H1 (cell line): ENCODE data around the gene MAVS. TPM values are rescaled to one million over a fixed set of nuclear protein-coding genes. Genes with fewer than 3 reads are reported as not detected.
A peak's percentile ranks its signal among the peaks of the same experiment; 100 is the strongest.

ENCODE experiments used
- CTCF ChIA-PET: fragments of 300-600 bp; sonication (Branson Sonifier 250); formaldehyde crosslinking; loops from one replicate; lab custom pipeline; 2021; ENCODE audit not compliant: partially characterized antibody; lab: Charles Lee
- POLR2A ChIA-PET: fragments of 300-600 bp; sonication (Branson Sonifier 250); formaldehyde crosslinking; loops from one replicate; lab custom pipeline; 2021; ENCODE audit warnings: inconsistent platforms; ENCODE audit not compliant: partially characterized antibody; lab: Charles Lee
- DNase-seq, 2 experiments: peaks; one replicate each; pipeline versions ENCODE4 v3.0.0 to v3.0.0-alpha.2; 2010 to 2022; ENCODE audit warnings: low spot score in 2 of 2, low read depth in 1 of 2, mixed read lengths in 1 of 2
- FAIRE-seq: peaks from 2 replicates; lab custom pipeline; 2011; peaks lifted over from hg19 to GRCh38; lab: Jason Lieb, UNC
- H2AFZ ChIP-seq: 2 replicates; pipeline ENCODE4 v1.8.1; 2012; ENCODE audit warnings: low read length, inconsistent platforms
- H2AK5ac ChIP-seq: 2 replicates; pipeline ENCODE4 v1.6.1; 2013; ENCODE audit warnings: low read depth, low read length
- H2BK120ac ChIP-seq: replicated peaks from 2 replicates; pipeline ENCODE3; 2013; ENCODE audit warnings: low read depth, low read length, inconsistent platforms
- H2BK12ac ChIP-seq: 2 replicates; pipeline ENCODE4 v1.6.1; 2013; ENCODE audit warnings: low read depth, low read length
- H2BK15ac ChIP-seq: 2 replicates; pipeline ENCODE4 v1.6.1; 2013; ENCODE audit warnings: low read length
- H2BK20ac ChIP-seq: 2 replicates; pipeline ENCODE4 v1.6.1; 2013; ENCODE audit warnings: low read length
- H2BK5ac ChIP-seq: 2 replicates; pipeline ENCODE4 v1.6.1; 2013; ENCODE audit warnings: low read depth, low read length
- H3K14ac ChIP-seq: 2 replicates; pipeline ENCODE4 v1.6.1; 2013; ENCODE audit warnings: inconsistent platforms; ENCODE audit not compliant: insufficient read length
- H3K18ac ChIP-seq: 2 replicates; pipeline ENCODE4 v1.6.1; 2013; ENCODE audit warnings: low read length; ENCODE audit errors: extremely low read depth
- H3K23ac ChIP-seq: 2 replicates; pipeline ENCODE4 v1.6.1; 2013; ENCODE audit warnings: inconsistent platforms; ENCODE audit not compliant: insufficient read length
- H3K23me2 ChIP-seq: 2 replicates; pipeline ENCODE4 v1.6.1; 2013; ENCODE audit warnings: low read depth, low read length
- H3K27ac ChIP-seq: 2 replicates; pipeline ENCODE4 v1.6.1; 2011; ENCODE audit warnings: low read depth, low read length, inconsistent platforms
- H3K27me3 ChIP-seq, 4 experiments: replicated peaks in 1 of 4; 1 replicate in 1 of 4; 2 replicates in 3 of 4; pipeline versions ENCODE4 v1.6.1 to v1.8.1; 2011 to 2013; ENCODE audit warnings: low read length in 3 of 4, mild to moderate bottlenecking in 3 of 4, inconsistent platforms in 2 of 4, mixed read lengths in 2 of 4, moderate library complexity in 1 of 4; ENCODE audit not compliant: control insufficient read depth in 3 of 4, insufficient read depth in 3 of 4; ENCODE audit errors: extremely low read depth in 1 of 4
- H3K36me3 ChIP-seq, 4 experiments: 2 replicates each; pipeline versions ENCODE4 v1.6.1 to v1.8.1; 2011 to 2013; ENCODE audit warnings: mild to moderate bottlenecking in 4 of 4, low read length in 3 of 4, moderate library complexity in 2 of 4, control low read depth in 1 of 4, inconsistent platforms in 1 of 4; ENCODE audit not compliant: insufficient read depth in 4 of 4, control insufficient read depth in 2 of 4
- H3K4ac ChIP-seq: replicated peaks from 2 replicates; pipeline ENCODE3; 2013; ENCODE audit warnings: low read length, low read depth, mixed read lengths, inconsistent platforms; ENCODE audit not compliant: insufficient read length
- H3K4me1 ChIP-seq, 4 experiments: replicated peaks in 1 of 4; 1 replicate in 1 of 4; 2 replicates in 3 of 4; pipeline versions ENCODE4 v1.6.1 to v1.8.1; 2011 to 2013; ENCODE audit warnings: low read length in 3 of 4, inconsistent platforms in 2 of 4, mixed read lengths in 1 of 4; ENCODE audit not compliant: insufficient read depth in 4 of 4, control insufficient read depth in 3 of 4
- H3K4me2 ChIP-seq, 2 experiments: 2 replicates each; pipeline versions ENCODE4 v1.6.1 to v1.8.1; 2011 to 2013; ENCODE audit warnings: low read depth in 2 of 2, low read length in 2 of 2, control low read depth in 1 of 2, inconsistent platforms in 1 of 2, mild to moderate bottlenecking in 1 of 2; ENCODE audit not compliant: insufficient read depth in 1 of 2
- H3K4me3 ChIP-seq, 4 experiments: fragments of 200-600, 300-600 bp in 1 of 4; sonication (generic), shearing (Covaris generic), sonication (Bioruptor Twin) in 1 of 4; 2 replicates each; pipeline versions ENCODE4 v1.5.1 to v1.8.1; 2011 to 2016; ENCODE audit warnings: low read length in 4 of 4, low read depth in 3 of 4, control low read depth in 2 of 4, inconsistent platforms in 2 of 4, mild to moderate bottlenecking in 2 of 4, mixed read lengths in 1 of 4, moderate library complexity in 1 of 4; ENCODE audit not compliant: insufficient read depth in 2 of 4; ENCODE audit errors: extremely low read depth in 1 of 4
- H3K56ac ChIP-seq: replicated peaks from 2 replicates; pipeline ENCODE3; 2013; ENCODE audit warnings: low read depth, mild to moderate bottlenecking, mixed read lengths, low read length, inconsistent platforms; ENCODE audit not compliant: insufficient read length
- H3K79me1 ChIP-seq: 2 replicates; pipeline ENCODE4 v1.6.1; 2013; ENCODE audit warnings: low read depth, low read length, control low read depth
- H3K79me2 ChIP-seq, 2 experiments: 2 replicates each; pipeline versions ENCODE4 v1.6.1 to v1.8.1; 2012 to 2013; ENCODE audit warnings: low read length in 2 of 2, mild to moderate bottlenecking in 2 of 2, inconsistent platforms in 1 of 2; ENCODE audit not compliant: insufficient read depth in 2 of 2, control insufficient read depth in 1 of 2
- H3K9ac ChIP-seq, 4 experiments: replicated peaks in 1 of 4; 1 replicate in 1 of 4; 2 replicates in 3 of 4; pipeline versions ENCODE4 v1.6.1 to v1.8.1; 2011 to 2013; ENCODE audit warnings: low read depth in 3 of 4, low read length in 3 of 4, control low read depth in 2 of 4, mild to moderate bottlenecking in 2 of 4, moderate library complexity in 2 of 4, inconsistent platforms in 1 of 4; ENCODE audit errors: extremely low read depth in 1 of 4
- H3K9me3 ChIP-seq, 2 experiments: 2 replicates each; pipeline versions ENCODE4 v1.6.1 to v1.8.1; 2012 to 2013; ENCODE audit warnings: mild to moderate bottlenecking in 2 of 2, moderate library complexity in 2 of 2, control low read depth in 1 of 2, inconsistent platforms in 1 of 2, low read depth in 1 of 2, low read length in 1 of 2, mixed read lengths in 1 of 2; ENCODE audit not compliant: insufficient read depth in 2 of 2
- H4K20me1 ChIP-seq, 2 experiments: replicated peaks in 1 of 2; 2 replicates each; pipeline versions ENCODE3 to v1.8.1; 2011 to 2013; ENCODE audit warnings: inconsistent platforms in 2 of 2, low read length in 2 of 2, mild to moderate bottlenecking in 1 of 2; ENCODE audit not compliant: insufficient read depth in 2 of 2, control insufficient read depth in 1 of 2
- H4K5ac ChIP-seq: 2 replicates; pipeline ENCODE4 v1.6.1; 2013; ENCODE audit warnings: low read length, low read depth, mixed read lengths, inconsistent platforms; ENCODE audit not compliant: insufficient read length
- H4K8ac ChIP-seq: 2 replicates; pipeline ENCODE4 v1.8.0; 2013; ENCODE audit warnings: mild to moderate bottlenecking, moderate library complexity, low read length, inconsistent platforms; ENCODE audit not compliant: insufficient read depth; ENCODE audit errors: extremely low read depth
- H4K91ac ChIP-seq: replicated peaks from 2 replicates; pipeline ENCODE3; 2013; ENCODE audit warnings: low read length, mixed read lengths, inconsistent platforms; ENCODE audit not compliant: insufficient read length
- EP300 ChIP-seq, 2 experiments: IDR thresholded peaks; 1 replicate in 1 of 2; 2 replicates in 1 of 2; pipeline ENCODE4 v1.6.1; 2011 to 2012; ENCODE audit warnings: low read depth in 2 of 2, low read length in 2 of 2, mild to moderate bottlenecking in 2 of 2, borderline replicate concordance in 1 of 2, inconsistent platforms in 1 of 2, moderate library complexity in 1 of 2
- NANOG ChIP-seq: IDR thresholded peaks from 2 replicates; pipeline ENCODE4 v1.6.1; 2011; ENCODE audit warnings: low read length, low read depth, mild to moderate bottlenecking, inconsistent platforms; ENCODE audit not compliant: insufficient read depth, poor library complexity, severe bottlenecking
- POLR2AphosphoS5 ChIP-seq: IDR thresholded peaks from 2 replicates; pipeline ENCODE4 v1.6.1; 2011; ENCODE audit warnings: low read depth, low read length
- SAP30 ChIP-seq: fragments of 300-600 bp; sonication (generic); IDR thresholded peaks from 2 replicates; pipeline ENCODE4 v1.7.1; 2012; ENCODE audit warnings: low read length, moderate library complexity, mild to moderate bottlenecking, inconsistent platforms; ENCODE audit not compliant: insufficient read depth, insufficient replicate concordance
- SP4 ChIP-seq: IDR thresholded peaks from 2 replicates; pipeline ENCODE4 v1.6.1; 2012; ENCODE audit warnings: low read length, inconsistent platforms
- SUZ12 ChIP-seq: fragments of 200-600 bp; sonication (generic); IDR thresholded peaks from 2 replicates; pipeline ENCODE4 v1.6.1; 2012; ENCODE audit warnings: mild to moderate bottlenecking, inconsistent platforms, low read length, moderate library complexity, mixed read lengths
- WGBS, 2 experiments: shearing (Covaris generic) in 1 of 2; methylation state at CpG; one replicate each; pipeline versions ENCODE4 v1.1.6 to v1.1.7; 2013 to 2015; ENCODE audit warnings: low lambda C conversion rate in 2 of 2, mixed read lengths in 2 of 2, inconsistent platforms in 1 of 2, low coverage in 1 of 2, missing lambda C conversion rate in 1 of 2; ENCODE audit not compliant: insufficient replicate concordance in 2 of 2, insufficient coverage in 1 of 2, insufficient read length in 1 of 2; ENCODE audit errors: extremely low coverage in 1 of 2, missing lambda C conversion rate in 1 of 2; 5-methylcytosine and 5-hydroxymethylcytosine counted together
- polyA plus RNA-seq, 7 experiments: library from polyadenylated mRNA; depleted of rRNA in 3 of 7; stranded (reverse) in 5 of 7; unstranded in 2 of 7; fragments of >200 nt in 5 of 7; fragments of 200-250 nt in 2 of 7; gene quantifications; 1 replicate in 5 of 7; 2 replicates in 1 of 7; 4 replicates in 1 of 7; pipeline versions ENCODE4 v1.2.1 to v1.2.3, GENCODE V29; 2011 to 2013; ENCODE audit warnings: missing spikeins in 2 of 7, mixed read lengths in 2 of 7
- total RNA-seq: library from RNA; stranded (reverse); fragmentation: NEBNext Ultra II Directional; extraction: Animal tissue kit (Norgen Biotek cat#: 25700); gene quantifications from 2 replicates; pipeline ENCODE4 v1.2.1, GENCODE V29; 2021

The MAVS gene
- total and polyA plus RNA-seq, 2 of the 8 experiments (the other 6 are each of a cell fraction or from before 2014, with no cell fraction given) = 9.9 to 24.3 TPM

DNA sequence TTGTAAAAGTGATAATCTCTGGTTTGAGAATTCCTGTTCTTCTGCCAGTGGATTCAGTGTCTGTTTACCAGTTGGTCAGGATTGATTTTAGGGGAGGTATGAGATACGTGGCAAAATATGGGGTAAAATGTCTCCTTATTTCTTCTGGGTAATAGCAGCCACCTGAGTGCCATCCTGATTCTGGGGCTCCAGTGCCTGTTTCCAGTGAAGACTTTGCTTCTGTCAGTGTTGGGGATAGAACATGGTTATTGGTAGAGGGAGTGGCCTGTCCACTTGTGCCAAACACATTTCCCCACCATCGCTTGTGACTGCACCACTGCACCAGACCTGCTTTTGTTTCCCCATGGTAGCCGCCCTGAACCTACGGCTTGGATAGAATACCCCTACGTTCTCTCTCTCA lies 58.2 kb downstream of the MAVS start:
- CTCF ChIA-PET = interaction anchor here (0.7 to 0.9 kb wide), 3 partner anchors 19 to 162 kb away, joined by 3 to 4 read pairs (median 3); no protein-coding TSS in a partner anchor
- H3K27me3 ChIP-seq = no peaks in the 10 kb centered on the region
- peaks cover 10 to 27% (median 17%) of the 10 kb centered on the region in 4 experiments for H3K36me3 ChIP-seq
- H3K4me1 ChIP-seq = peaks cover 0 to 3% (median 0%) of the 10 kb centered on the region in 4 experiments; a peak in 1 of 7 replicates
- H2BK5ac ChIP-seq = no peak overlapping the region
- H4K5ac ChIP-seq = no peak overlapping the region
- WGBS, 2 experiments = 84% methylated on average over 5 of the region's 5 CpGs; no CpG with 5 or more reads in 1 of the 2 experiments
- no peak overlapping the region for H2BK15ac ChIP-seq
- H3K4me2 ChIP-seq = no peak overlapping the region
- no peak overlapping the region for H2BK12ac ChIP-seq
- no peak overlapping the region for H2BK20ac ChIP-seq
- H3K4me3 ChIP-seq = no peak overlapping the region
- H4K91ac ChIP-seq = no peak overlapping the region
- peaks cover 38 to 100% of the 10 kb centered on the region in 2 experiments for H3K79me2 ChIP-seq
- H3K56ac ChIP-seq = peak overlapping the region; percentile 12
- POLR2A ChIA-PET = interaction anchor here (0.5 to 2.5 kb wide), 6 partner anchors 8 to 28 kb away, joined by 3 to 25 read pairs (median 8); no protein-coding TSS in a partner anchor
- H3K4ac ChIP-seq = no peak overlapping the region
- no peaks in the 10 kb centered on the region for H3K23me2 ChIP-seq
- no peak overlapping the region for H2AFZ ChIP-seq
- H3K14ac ChIP-seq = no peak overlapping the region
- H4K8ac ChIP-seq = no peak overlapping the region; the same call in 1 of the 2 replicates
- H2BK120ac ChIP-seq = no peak overlapping the region
- no peak overlapping the region for H3K18ac ChIP-seq
- DNase-seq = no peak
- H3K9me3 ChIP-seq = no peaks in the 10 kb centered on the region
- FAIRE-seq = no peak
- H3K9ac ChIP-seq = no peak overlapping the region
- no peak overlapping the region for H3K27ac ChIP-seq
- H2AK5ac ChIP-seq = no peak overlapping the region
- H3K79me1 ChIP-seq = peaks cover 2% of the 10 kb centered on the region; the same call in 1 of the 2 replicates
- peaks cover 23 to 27% of the 10 kb centered on the region in 2 experiments for H4K20me1 ChIP-seq
- H3K23ac ChIP-seq = no peak overlapping the region
- TF ChIP-seq SP4 (no peak), NANOG (no peak), SUZ12 (no peak), POLR2AphosphoS5 (no peak), EP300 (IDR thresholded peaks at IDR 0.05; ENCODE audit: borderline replicate concordance in 1 of 2, low read depth in 2 of 2, low read length in 2 of 2) (no peak), SAP30 (no peak)
